ENCODE results near the gene DDOST. TPM values are rescaled to one million over a fixed set of nuclear protein-coding genes. Genes with fewer than 3 reads are reported as not detected.

DDOST gene
- total RNA-seq: 184 and 204 TPM in 2 replicates
- polyA plus RNA-seq (2012): 202 TPM

DNA sequence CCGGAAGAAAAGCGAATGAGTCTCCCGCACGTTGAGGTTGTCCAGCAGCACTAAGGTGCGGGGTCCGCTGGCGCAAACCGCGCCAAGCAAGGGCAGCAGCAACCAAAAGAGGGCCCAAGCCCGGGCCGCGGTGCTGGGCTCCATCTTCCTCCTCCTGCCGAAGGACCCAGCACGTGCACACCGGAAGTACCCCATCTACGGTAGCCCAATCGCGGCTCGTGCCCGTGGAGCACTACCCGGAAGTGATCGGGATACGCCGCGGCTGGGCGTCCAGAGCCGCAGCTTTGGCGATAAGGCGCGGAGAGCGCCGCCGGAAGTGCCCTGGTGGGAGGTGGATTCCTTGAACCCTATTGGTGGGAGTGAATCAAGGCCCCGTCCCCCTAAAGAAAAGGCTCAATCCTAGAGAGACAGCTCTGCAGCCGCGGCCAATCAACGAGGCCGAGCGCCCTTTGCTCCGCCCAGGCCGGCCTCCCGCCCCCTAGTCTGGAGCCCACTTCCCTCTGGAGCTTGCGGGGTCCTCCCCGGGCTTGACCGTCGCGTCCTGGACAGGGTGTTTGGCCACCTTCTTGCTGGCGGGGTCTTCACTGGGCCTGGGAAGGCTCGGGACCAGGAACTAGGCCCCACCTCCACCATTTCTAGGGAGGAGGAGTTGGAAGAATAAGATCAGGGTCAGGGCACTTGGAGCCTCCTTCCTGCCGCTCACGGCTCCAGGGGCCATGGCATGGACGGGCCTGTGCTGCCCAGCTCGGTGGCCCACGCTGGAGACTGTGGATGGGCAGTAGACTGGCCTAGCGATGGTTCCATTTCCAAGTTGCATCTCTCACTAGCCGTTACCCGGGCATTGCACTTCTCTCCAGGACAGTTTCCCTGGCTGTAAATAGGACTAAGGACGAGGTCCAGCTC is at the start of gene DDOST:
DDOST (minus strand) TSS at position 163 of the 903 bp plus-strand sequence; CDS start at position 144, 19 bp downstream.
- peak; percentile 99 for DNase-seq (ENCODE audit: low read depth)

GRCh38 chr1:20710469-20711284 is 49.5 kb upstream of the DDOST start:
- no peak for DNase-seq (ENCODE audit: low read depth)

DNA sequence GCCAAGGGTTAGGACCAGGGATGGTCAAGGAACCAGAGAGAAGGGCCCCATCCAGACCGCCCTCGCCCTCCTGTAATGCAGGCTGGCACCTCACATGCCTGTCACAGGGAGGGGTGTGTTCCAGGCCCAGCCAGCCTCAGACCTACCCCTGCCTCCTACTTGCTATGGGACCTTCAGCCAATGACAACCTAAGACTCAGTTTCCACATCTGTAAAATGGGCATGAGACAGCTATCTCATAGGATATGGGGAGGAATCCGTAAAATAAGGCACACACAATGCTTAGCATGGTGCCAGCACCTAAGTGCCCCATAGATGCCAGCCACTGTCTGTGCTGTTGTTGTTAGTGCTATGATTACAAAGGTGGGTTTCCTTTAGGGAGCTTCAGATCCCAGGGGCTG is 48.7 kb upstream of the DDOST start:
- no peak for DNase-seq (ENCODE audit: low read depth)

DNA sequence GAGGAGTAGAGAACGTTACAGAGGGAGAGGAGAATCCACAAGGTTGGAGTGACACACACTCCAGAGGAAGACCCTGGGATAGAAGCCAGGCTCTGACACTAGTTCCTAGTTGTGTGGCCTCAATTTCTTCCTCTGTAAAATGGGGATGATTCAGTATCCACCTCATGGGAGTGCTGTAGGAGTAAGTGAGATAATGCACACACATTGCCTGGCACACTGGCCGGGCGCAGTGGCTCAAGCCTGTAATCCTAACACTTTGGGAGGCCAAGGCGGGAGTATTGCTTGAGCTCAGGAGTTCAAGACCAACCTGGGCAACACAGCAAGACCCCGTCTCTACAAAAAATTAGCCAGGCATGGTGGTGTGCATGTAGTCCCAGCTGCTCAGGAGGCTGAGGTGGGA is 47.7 kb upstream of the DDOST start:
- DNase-seq (ENCODE audit: low read depth): no peak

GRCh38 chr1:20708057-20708456 is 46.9 kb upstream of the DDOST start:
- DNase-seq (ENCODE audit: low read depth): no peak

DNA sequence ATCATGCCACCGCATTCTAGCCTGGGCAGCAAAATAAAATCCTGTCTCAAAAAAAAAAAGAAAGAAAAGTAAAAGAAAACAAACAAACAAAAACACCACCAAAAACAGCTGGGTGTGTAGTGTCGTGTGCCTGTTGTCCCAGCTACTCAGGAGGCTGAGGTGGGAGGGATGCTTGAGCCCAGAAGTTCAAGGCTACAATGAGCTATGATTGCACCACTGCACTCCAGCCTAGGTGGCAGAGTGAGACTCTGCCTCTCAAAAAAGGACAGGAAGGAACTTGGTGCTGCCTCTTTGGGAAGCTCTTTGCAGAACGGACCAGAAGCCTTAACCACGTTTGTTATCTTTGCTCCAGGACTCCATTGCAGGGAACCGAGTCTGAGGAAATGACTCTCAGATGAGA is 45.7 kb upstream of the DDOST start:
- DNase-seq (ENCODE audit: low read depth): no peak

DNA sequence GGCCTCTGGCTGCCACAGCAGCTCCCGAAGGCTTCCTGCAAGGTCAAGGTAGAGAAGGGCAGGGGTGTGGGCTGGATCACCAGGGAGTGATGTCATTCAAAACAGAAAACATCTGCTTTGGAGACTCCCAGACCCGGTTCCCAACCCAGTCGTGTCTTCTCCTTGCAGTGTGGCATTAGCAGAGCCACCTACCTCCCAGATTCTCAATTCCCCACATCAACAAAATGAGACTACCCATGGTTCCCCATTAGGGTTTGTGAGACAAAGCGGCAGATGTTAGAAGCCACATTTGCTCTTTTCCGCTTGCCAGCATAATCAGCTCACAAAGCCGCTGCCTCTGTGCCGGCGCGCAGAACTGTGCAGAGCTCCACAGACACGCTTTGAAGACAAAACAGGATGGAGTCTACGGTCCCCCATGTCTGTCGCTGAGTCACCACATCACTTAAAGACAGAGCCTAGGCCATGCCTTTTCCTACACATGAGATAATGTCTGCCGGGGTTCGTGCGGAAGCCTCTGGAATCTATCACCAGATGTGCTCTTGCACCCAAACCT is 44.1 kb upstream of the DDOST start:
- no peak for DNase-seq (ENCODE audit: low read depth)

DNA sequence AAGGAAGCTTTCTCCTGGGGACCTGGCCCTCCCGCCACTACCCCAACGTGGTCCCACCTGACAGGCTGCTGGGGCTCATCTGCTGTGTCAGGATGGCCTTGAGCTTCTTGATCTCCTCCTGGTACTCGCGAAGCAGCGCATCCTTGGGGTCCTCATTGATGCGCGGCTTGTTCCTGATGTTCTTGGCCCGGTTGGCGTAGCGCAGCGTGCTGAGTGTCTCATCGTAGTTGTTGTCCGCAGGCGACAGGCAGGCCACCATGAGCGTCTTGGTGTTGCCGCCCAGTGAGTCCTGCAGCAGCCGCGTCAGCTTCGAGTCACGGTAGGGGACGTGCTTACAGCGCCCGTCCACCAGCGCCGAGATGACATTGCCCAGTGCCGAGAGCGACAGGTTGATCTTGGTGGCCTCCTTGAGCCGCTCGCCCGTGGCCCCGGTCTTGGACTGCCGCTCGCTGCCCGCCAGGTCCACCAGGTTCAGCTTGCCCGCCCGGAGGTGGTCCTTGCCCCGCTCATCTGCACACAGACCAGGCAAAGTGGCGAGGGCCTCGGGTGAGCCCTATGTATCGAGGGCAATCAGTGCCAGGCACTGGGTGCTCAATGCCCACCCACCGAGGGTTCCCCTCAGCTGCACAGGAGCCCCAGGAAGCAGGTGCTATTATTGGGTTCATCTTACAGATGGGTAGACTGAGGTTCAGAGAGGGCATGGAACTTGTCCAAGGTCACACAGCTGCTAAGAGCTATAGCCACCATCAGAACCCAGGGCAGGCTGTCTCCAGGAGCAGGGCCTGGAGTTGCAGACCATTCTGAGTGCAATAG is 43.4 kb upstream of the DDOST start:
- no peak for DNase-seq (ENCODE audit: low read depth)

DNA sequence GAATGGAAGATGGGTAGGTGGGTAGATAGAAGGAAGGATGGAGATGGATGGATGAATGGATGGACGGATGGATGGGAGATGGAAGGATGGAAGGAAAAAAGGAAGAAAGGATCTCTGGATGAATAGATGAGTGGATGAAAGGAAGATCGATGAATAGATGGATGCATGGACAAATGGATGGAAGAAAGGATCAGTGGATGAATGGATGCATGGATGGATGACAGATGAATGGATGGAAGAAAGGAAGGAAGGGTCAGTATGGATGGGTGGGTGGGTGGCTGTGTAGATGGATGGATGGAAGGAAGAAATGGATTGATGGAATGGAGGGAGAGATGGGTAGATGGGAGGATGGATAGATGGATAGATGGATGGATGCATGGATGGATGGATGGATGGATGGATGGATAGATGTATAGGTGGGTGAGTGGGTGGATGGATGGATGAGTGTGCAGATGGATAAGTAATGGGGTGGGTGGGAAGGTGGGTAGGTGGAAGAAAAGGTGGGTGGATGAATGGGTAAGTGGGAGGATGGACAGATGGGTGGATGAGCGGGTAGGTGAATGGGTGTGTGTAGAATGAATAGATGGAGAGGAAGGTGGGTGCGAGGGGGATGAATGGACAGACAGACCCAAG is 42.1 kb upstream of the DDOST start:
- no peak for DNase-seq (ENCODE audit: low read depth)

- DNase-seq (ENCODE audit: low read depth): peak; percentile 18
Observed at GRCh38 chr1:20702416-20702815, 41.2 kb upstream of the DDOST start.

DNA sequence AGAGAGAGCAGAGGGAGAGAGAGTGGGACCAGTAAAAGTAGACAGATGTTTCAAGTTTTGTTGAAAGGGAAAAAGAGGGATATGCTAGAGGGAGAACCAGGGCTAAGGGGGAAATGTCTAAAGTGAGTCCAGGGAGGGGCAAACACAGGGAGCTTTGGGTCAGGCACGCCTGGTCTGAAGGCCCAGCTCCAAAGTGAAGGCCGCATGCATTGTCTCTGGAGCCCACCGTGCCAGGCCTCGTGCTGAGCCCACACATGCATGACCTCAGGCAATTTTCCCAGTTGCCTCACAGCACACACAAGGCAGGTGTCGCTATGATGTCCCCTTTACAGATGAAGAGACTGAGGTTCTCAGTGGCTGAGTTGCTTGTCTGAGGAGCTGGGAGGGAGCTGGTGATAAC is 40.7 kb upstream of the DDOST start:
- no peak for DNase-seq (ENCODE audit: low read depth)

DNA sequence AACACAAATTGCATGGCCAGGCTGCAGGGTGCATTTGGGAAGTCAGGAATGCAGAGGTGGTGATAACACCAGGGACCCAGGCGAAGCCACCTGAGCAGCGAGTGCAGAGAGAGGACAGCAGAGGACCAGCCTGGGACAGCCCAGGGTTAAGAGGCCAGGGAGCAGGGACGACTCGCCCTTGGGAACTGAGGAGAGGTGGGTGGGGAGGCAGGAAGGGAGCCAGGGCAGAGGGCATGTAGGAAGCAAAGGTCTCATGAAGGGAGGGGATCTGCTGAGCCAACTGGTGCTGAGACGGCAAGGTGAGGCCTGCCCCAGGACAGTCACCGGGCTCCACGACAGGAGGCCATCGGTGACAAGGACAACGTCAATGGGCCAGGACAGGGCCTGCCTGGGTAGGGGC is 40.3 kb upstream of the DDOST start:
- DNase-seq (ENCODE audit: low read depth): no peak

DNA sequence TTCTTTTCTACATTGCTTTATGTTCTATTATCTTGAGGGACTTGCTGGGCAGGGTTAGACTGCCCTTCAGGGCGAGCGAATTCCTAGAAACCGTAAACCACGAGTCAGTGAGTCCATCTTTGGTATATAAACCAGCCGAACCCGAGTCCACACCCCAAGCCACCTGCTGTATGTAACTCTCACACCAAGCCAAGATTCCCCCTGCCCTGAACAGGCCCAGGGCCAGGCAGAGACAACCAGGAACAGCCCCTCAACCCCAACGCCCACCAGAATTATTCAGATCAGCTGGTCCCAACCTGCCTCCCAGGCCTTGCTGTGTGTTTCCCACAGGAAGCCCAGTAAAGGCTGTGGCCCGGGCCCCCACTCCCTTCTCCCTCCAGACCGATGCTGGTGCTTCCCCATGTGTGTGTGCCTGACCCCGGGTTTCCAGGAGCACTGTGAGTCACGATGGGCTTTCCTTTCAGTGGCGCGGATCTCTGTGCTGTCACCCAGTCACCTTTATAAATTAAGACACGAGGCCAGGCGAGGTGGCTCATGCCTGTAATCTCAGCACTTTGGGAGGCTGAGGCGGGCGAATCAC is 39.6 kb upstream of the DDOST start:
- DNase-seq (ENCODE audit: low read depth): peak; percentile 68

- DNase-seq (ENCODE audit: low read depth): peak; percentile 91
Observed at GRCh38 chr1:20699558-20699957, 38.4 kb upstream of the DDOST start.

DNA sequence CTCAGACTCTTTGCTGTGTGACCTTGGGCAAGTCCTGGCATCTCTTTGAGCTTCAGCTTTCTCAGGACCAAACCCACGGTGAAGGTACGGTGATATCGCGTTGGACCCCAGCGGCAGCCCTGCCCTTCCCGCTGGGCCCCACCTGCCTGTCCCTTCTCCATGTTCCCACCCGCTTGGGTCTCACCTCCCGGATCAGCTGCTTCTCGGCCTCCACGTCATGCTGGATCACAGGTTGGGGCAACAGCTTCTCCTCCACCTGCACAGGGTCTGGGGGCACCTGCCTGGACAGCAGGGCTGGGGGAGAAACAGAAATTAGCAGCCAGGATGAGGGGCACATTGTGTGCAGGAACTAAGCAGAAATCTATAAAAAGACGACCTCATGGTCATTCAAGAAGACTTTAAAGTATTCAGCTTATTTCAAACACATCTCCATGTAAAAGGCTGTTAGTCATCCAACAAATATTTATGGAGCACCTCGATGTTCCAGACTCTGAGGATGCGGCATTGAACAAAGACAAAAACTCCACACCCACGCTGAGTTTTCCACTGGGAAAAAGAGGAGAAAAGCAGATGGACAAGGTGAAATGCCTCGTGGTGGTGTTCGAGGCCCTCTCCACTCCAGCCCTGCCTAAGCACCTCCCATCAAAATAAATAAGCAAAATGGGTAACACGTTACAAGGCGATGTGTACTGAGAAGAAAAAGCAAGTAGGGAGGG is 37.2 kb upstream of the DDOST start:
- DNase-seq (ENCODE audit: low read depth): peak; percentile 34

- DNase-seq (ENCODE audit: low read depth): no peak
Observed at GRCh38 chr1:20697563-20697962, 36.4 kb upstream of the DDOST start.

GRCh38 chr1:20696397-20697333 is 35.5 kb upstream of the DDOST start:
- peak; percentile 94 for DNase-seq (ENCODE audit: low read depth)

DNA sequence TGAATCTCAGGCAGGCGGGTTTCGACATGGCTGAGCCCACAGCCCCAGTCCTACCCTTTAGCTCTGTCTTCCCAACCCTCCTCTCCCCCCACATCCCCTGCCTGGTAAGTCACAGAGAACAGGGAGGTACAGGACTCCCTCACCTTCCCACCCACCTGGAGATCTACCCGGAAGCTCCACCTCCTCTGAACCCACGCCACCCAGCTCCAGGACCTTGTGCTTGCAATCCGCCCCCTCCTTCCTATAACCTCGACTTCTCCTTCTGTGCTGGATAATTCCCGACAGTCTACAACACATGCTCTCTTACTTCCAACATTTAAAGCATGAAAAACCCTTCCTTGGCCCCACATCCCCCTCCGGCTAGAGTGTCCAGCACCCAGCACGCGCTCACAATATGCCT is 34.3 kb upstream of the DDOST start:
- no peak for DNase-seq (ENCODE audit: low read depth)
